ENCODE measurements around the gene MAF.

DNA sequence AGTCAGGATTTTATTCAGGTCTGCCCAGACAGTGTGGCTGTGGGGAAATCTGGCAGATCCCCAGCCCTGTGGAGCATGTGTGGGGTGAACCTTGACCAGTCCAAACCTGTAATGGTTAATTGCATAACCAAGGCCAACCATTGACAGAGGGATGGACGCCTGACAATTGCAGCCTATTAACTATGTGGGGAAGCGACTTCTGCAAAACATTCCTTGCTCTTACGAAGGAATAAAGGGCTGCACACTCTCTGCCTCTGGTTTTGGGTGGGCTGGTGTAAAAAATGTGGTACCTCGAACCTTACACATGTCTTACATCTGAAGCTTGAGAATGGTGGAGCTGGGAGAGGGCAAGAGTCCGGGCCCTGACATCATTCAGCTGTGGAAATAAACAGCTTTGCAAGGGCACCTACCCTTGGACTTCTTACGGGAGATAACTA lies 35.8 kb downstream of the MAF start:
- TF ChIP-seq, protein P1, sequence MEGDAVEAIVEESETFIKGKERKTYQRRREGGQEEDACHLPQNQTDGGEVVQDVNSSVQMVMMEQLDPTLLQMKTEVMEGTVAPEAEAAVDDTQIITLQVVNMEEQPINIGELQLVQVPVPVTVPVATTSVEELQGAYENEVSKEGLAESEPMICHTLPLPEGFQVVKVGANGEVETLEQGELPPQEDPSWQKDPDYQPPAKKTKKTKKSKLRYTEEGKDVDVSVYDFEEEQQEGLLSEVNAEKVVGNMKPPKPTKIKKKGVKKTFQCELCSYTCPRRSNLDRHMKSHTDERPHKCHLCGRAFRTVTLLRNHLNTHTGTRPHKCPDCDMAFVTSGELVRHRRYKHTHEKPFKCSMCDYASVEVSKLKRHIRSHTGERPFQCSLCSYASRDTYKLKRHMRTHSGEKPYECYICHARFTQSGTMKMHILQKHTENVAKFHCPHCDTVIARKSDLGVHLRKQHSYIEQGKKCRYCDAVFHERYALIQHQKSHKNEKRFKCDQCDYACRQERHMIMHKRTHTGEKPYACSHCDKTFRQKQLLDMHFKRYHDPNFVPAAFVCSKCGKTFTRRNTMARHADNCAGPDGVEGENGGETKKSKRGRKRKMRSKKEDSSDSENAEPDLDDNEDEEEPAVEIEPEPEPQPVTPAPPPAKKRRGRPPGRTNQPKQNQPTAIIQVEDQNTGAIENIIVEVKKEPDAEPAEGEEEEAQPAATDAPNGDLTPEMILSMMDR (IDR thresholded peaks at IDR 0.05 in 8 of 11, conservative IDR thresholded peaks at IDR 0.05 in 3 of 11): no peak
- no peak for TF ChIP-seq POLR2A (IDR thresholded peaks at IDR 0.05)
- TF ChIP-seq POLR2AphosphoS5 (IDR thresholded peaks at IDR 0.05): no peak
